HEK293 (cell line): ENCODE measurements around the gene UGT1A4.

Source experiments
- CTCF ChIA-PET: fragments of 350-600 bp; formaldehyde crosslinking; extraction: SDS; loops from one replicate; lab custom pipeline; 2021; ENCODE audit warnings: antibody characterized with exemption; lab: Yijun Ruan, JAX
- POLR2A ChIA-PET: fragments of 300-600 bp; formaldehyde crosslinking; extraction: SDS; loops from one replicate; lab custom pipeline; 2020; ENCODE audit warnings: antibody characterized with exemption, inconsistent platforms; lab: Yijun Ruan, JAX
- H3K27ac ChIP-seq: fragments of 200-500 bp; sonication (Bioruptor generic); 2 replicates; pipeline ENCODE4 v1.5.1; 2014; ENCODE audit warnings: low read depth, low read length, control low read depth, inconsistent platforms; ENCODE audit errors: extremely low read depth
- H3K36me3 ChIP-seq, 2 experiments: fragments of 200-500 bp in 1 of 2; sonication (Bioruptor generic) in 1 of 2; 1 replicate in 1 of 2; 2 replicates in 1 of 2; pipeline ENCODE4 v1.5.1; 2014 to 2017; ENCODE audit warnings: inconsistent platforms in 2 of 2, low read length in 2 of 2; ENCODE audit not compliant: control insufficient read depth in 2 of 2, insufficient read depth in 1 of 2
- H3K4me1 ChIP-seq: fragments of 200-500 bp; sonication (Bioruptor generic); 2 replicates; pipeline ENCODE4 v1.5.1; 2014; ENCODE audit warnings: mild to moderate bottlenecking, low read length, inconsistent platforms; ENCODE audit not compliant: control insufficient read depth, insufficient read depth
- H3K4me3 ChIP-seq: 2 replicates; pipeline ENCODE4 v1.5.1; 2011; ENCODE audit warnings: low read depth, mild to moderate bottlenecking, control low read depth, low read length, moderate library complexity
- H3K9me3 ChIP-seq: fragments of 200-500 bp; sonication (Bioruptor generic); 2 replicates; pipeline ENCODE4 v1.5.1; 2014; ENCODE audit warnings: low read depth, low read length, inconsistent platforms; ENCODE audit not compliant: control insufficient read depth, insufficient read depth
- CTCF ChIP-seq: fragments of 450-650 bp; formaldehyde crosslinking; IDR thresholded peaks from 2 replicates; pipeline ENCODE4 v1.5.1; 2016; ENCODE audit warnings: missing biosample characterization, missing genetic modification characterization
- GLIS1 ChIP-seq: fragments of 450-650 bp; formaldehyde crosslinking; IDR thresholded peaks from 2 replicates; pipeline ENCODE4 v1.5.1; 2016; ENCODE audit warnings: missing biosample characterization, missing genetic modification characterization
- MEIS1 ChIP-seq: sonication (generic); formaldehyde crosslinking; IDR thresholded peaks from 2 replicates; pipeline ENCODE4 v1.8.1; 2022; ENCODE audit warnings: missing genetic modification reagents, mild to moderate bottlenecking, borderline replicate concordance
- MZF1 ChIP-seq: fragments of 450-650 bp; formaldehyde crosslinking; IDR thresholded peaks from 2 replicates; pipeline ENCODE4 v1.5.1; 2017; ENCODE audit warnings: missing biosample characterization, missing genetic modification characterization, borderline replicate concordance
- PRDM10 ChIP-seq: fragments of 450-650 bp; formaldehyde crosslinking; IDR thresholded peaks from 2 replicates; pipeline ENCODE4 v1.5.1; 2016; ENCODE audit warnings: missing biosample characterization, missing genetic modification characterization
- PRDM6 ChIP-seq: fragments of 450-650 bp; formaldehyde crosslinking; IDR thresholded peaks from 2 replicates; pipeline ENCODE4 v1.5.1; 2017; ENCODE audit warnings: missing biosample characterization, missing genetic modification characterization
- REPIN1 ChIP-seq: fragments of 450-650 bp; formaldehyde crosslinking; IDR thresholded peaks from 2 replicates; pipeline ENCODE4 v1.5.1; 2017; ENCODE audit warnings: missing biosample characterization, missing genetic modification characterization, low read depth
- REST ChIP-seq: fragments of 450-650 bp; formaldehyde crosslinking; IDR thresholded peaks from 2 replicates; pipeline ENCODE4 v1.5.1; 2016; ENCODE audit warnings: missing biosample characterization, missing genetic modification characterization
- ZBTB1 ChIP-seq: fragments of 450-650 bp; formaldehyde crosslinking; IDR thresholded peaks from 2 replicates; pipeline ENCODE4 v1.5.1; 2016; ENCODE audit warnings: missing biosample characterization, missing genetic modification characterization
- ZBTB8A ChIP-seq: fragments of 450-650 bp; formaldehyde crosslinking; IDR thresholded peaks from 2 replicates; pipeline ENCODE4 v1.5.1; 2016; ENCODE audit warnings: missing biosample characterization, missing genetic modification characterization
- ZIC2 ChIP-seq: fragments of 450-650 bp; formaldehyde crosslinking; IDR thresholded peaks from 2 replicates; pipeline ENCODE4 v1.5.1; 2016; ENCODE audit warnings: missing biosample characterization, missing genetic modification characterization
- ZNF335 ChIP-seq: fragments of 450-650 bp; formaldehyde crosslinking; conservative IDR thresholded peaks from 2 replicates; pipeline ENCODE4 v1.5.1; 2016; ENCODE audit warnings: missing biosample characterization, missing genetic modification characterization
- ZNF449 ChIP-seq: fragments of 450-650 bp; formaldehyde crosslinking; IDR thresholded peaks from 2 replicates; pipeline ENCODE4 v1.5.1; 2017; ENCODE audit warnings: missing biosample characterization, mild to moderate bottlenecking, missing genetic modification characterization, moderate library complexity
- ZNF514 ChIP-seq: fragments of 450-650 bp; formaldehyde crosslinking; IDR thresholded peaks from 2 replicates; pipeline ENCODE4 v1.5.1; 2016; ENCODE audit warnings: missing biosample characterization, missing genetic modification characterization
- ZNF521 ChIP-seq: fragments of 450-650 bp; formaldehyde crosslinking; IDR thresholded peaks from 2 replicates; pipeline ENCODE4 v1.5.1; 2017; ENCODE audit warnings: missing biosample characterization, mild to moderate bottlenecking, missing genetic modification characterization
- ZNF596 ChIP-seq: fragments of 450-650 bp; IDR thresholded peaks from 2 replicates; pipeline ENCODE4 v1.5.0; 2018; ENCODE audit warnings: missing biosample characterization, mild to moderate bottlenecking, missing genetic modification characterization, moderate library complexity
- ZNF654 ChIP-seq: fragments of 450-650 bp; formaldehyde crosslinking; IDR thresholded peaks from 2 replicates; pipeline ENCODE4 v1.5.1; 2016; ENCODE audit warnings: low read depth, missing biosample characterization, missing genetic modification characterization
- ZNF664 ChIP-seq: fragments of 450-650 bp; formaldehyde crosslinking; IDR thresholded peaks from 2 replicates; pipeline ENCODE4 v1.5.1; 2016; ENCODE audit warnings: missing biosample characterization, missing genetic modification characterization
- ZNF776 ChIP-seq: fragments of 450-650 bp; formaldehyde crosslinking; IDR thresholded peaks from 2 replicates; pipeline ENCODE4 v1.5.0; 2017; ENCODE audit warnings: missing biosample characterization, missing genetic modification characterization, borderline replicate concordance
- ZNF792 ChIP-seq: fragments of 450-650 bp; formaldehyde crosslinking; IDR thresholded peaks from 2 replicates; pipeline ENCODE4 v1.5.1; 2016; ENCODE audit warnings: missing biosample characterization, missing genetic modification characterization

Gene UGT1A4

GRCh38 chr2:233711312-233712008 lies 7.1 kb upstream of the UGT1A4 start:
- Histone ChIP-seq H3K9me3 (no peaks in the 10 kb centered on the region), H3K4me1 (no peaks in the 10 kb centered on the region), H3K4me3 (no peak overlapping the region), H3K36me3 (no peaks in the 10 kb centered on the region), H3K27ac (no peak overlapping the region)
- TF ChIP-seq ZNF654 (tag by site-specific recombination) (peak; percentile 53), ZNF449 (tag by site-specific recombination) (no peak), GLIS1 (tag by site-specific recombination) (peak; percentile 65), CTCF (tag by site-specific recombination) (peak; percentile 65), ZNF664 (no peak), PRDM10 (tag by site-specific recombination) (no peak), ZNF521 (tag by site-specific recombination) (no peak)
- POLR2A ChIA-PET = no interaction called here
- CTCF ChIA-PET = interaction anchor here (0.6 to 2.8 kb wide), 27 partner anchors 10 to 394 kb away, joined by 3 to 11 read pairs (median 4); no protein-coding TSS in a partner anchor

GRCh38 chr2:233712611-233713261 lies 5.8 kb upstream of the UGT1A4 start, which contains the start of gene UGT1A5:
TSS of gene UGT1A5 (plus strand) at chr2:233712907. CDS start at chr2:233712992, 85 bp downstream.
- CTCF ChIA-PET = interaction anchor here (1.1 to 2.8 kb wide), 6 partner anchors 37 to 269 kb away, joined by 3 to 11 read pairs (median 4); no protein-coding TSS in a partner anchor
- Histone ChIP-seq H3K4me1 (no peaks in the 10 kb centered on the region), H3K4me3 (no peak within 1 kb of the TSS), H3K27ac (no peak within 1 kb of the TSS), H3K9me3 (no peaks in the 10 kb centered on the region), H3K36me3 (no peaks in the 10 kb centered on the region)
- TF ChIP-seq MZF1 (tag by site-specific recombination) (no peak), ZIC2 (tag by site-specific recombination) (no peak), ZBTB1 (tag by site-specific recombination) (no peak), ZNF596 (tag by site-specific recombination) (no peak), ZNF776 (tag by site-specific recombination) (no peak), ZNF792 (tag by site-specific recombination) (no peak), MEIS1 (CRISPR knock-in tag) (no peak), REST (tag by site-specific recombination) (no peak), ZBTB8A (tag by site-specific recombination) (no peak), ZNF514 (tag by site-specific recombination) (no peak), ZNF335 (tag by site-specific recombination) (no peak), REPIN1 (tag by site-specific recombination) (no peak), PRDM6 (tag by site-specific recombination) (no peak)
- POLR2A ChIA-PET = no interaction called here
